Measurements from ENCODE around the gene FCGR1A. TPM values are rescaled to one million over a fixed set of nuclear protein-coding genes. Genes with fewer than 3 reads are reported as not detected.

FCGR1A gene
- total RNA-seq, 4 donors from 2014 or later = 0.59 to 2.1 (median 1.6) TPM; not detected in 1

Other genes starting within 250 kb of the FCGR1A start
- under 1 TPM in 1 of 4 donors, not detected in 3; 0.58 TPM for gene PPIAL4C, start 198.8 kb upstream of the FCGR1A start, total RNA-seq
- gene BOLA1, start 116.9 kb downstream of the FCGR1A start, total RNA-seq = 10 to 100 TPM; 30.6 to 63.0 (median 46.0) TPM
- gene SV2A, start 135.2 kb downstream of the FCGR1A start, total RNA-seq = 1 to 10 TPM in 1 of 4 donors, under 1 TPM in 3; 0.27 to 1.1 (median 0.55) TPM
- gene SF3B4, start 145.1 kb downstream of the FCGR1A start, total RNA-seq = 10 to 100 TPM; 14.9 to 21.6 (median 18.3) TPM
- gene MTMR11, start 154.2 kb downstream of the FCGR1A start, total RNA-seq = 10 to 100 TPM; 15.6 to 21.4 (median 19.0) TPM
- 10 to 100 TPM; 16.9 to 21.4 (median 18.4) TPM for gene OTUD7B, start 228.0 kb downstream of the FCGR1A start, total RNA-seq